GM12801 (cell line): ENCODE data around the gene WDR7.

Experiments
- CTCF ChIP-seq: IDR thresholded peaks from one replicate; pipeline ENCODE4 v1.5.1; 2011; ENCODE audit warnings: control low read depth; ENCODE audit not compliant: insufficient read length; ENCODE audit errors: extremely low read depth

Gene WDR7

GRCh38 chr18:56672981-56673380, 21.8 kb downstream of the WDR7 start:
- no peak for TF ChIP-seq CTCF

GRCh38 chr18:56676639-56677038, 25.5 kb downstream of the WDR7 start:
- TF ChIP-seq CTCF: no peak

- TF ChIP-seq CTCF: no peak
Observed at GRCh38 chr18:56678836-56679565, 27.8 kb downstream of the WDR7 start.

- TF ChIP-seq CTCF: no peak
Observed at GRCh38 chr18:56684277-56684676, 33.1 kb downstream of the WDR7 start.

GRCh38 chr18:56691530-56691929, 40.4 kb downstream of the WDR7 start:
- TF ChIP-seq CTCF: no peak

GRCh38 chr18:56696966-56697365, 45.8 kb downstream of the WDR7 start:
- TF ChIP-seq CTCF: no peak

- no peak for TF ChIP-seq CTCF
Observed at GRCh38 chr18:56702946-56703345, 51.8 kb downstream of the WDR7 start.
